ENCODE results near the gene IFNK.

The IFNK gene

GRCh38 chr9:27572918-27573633, 49.0 kb downstream of the IFNK start, which contains the start of gene C9orf72:
TSS of gene C9orf72 (minus strand) at chr9:27573481. CDS start at chr9:27567120, 6,361 bp downstream.
- DNase-seq (ENCODE audit: low read depth) = no peak
- peak within 1 kb of the TSS; percentile 70 for H3K4me3 ChIP-seq (ENCODE audit: control insufficient read depth, low read depth, low read length)
- TF ChIP-seq, protein P1, sequence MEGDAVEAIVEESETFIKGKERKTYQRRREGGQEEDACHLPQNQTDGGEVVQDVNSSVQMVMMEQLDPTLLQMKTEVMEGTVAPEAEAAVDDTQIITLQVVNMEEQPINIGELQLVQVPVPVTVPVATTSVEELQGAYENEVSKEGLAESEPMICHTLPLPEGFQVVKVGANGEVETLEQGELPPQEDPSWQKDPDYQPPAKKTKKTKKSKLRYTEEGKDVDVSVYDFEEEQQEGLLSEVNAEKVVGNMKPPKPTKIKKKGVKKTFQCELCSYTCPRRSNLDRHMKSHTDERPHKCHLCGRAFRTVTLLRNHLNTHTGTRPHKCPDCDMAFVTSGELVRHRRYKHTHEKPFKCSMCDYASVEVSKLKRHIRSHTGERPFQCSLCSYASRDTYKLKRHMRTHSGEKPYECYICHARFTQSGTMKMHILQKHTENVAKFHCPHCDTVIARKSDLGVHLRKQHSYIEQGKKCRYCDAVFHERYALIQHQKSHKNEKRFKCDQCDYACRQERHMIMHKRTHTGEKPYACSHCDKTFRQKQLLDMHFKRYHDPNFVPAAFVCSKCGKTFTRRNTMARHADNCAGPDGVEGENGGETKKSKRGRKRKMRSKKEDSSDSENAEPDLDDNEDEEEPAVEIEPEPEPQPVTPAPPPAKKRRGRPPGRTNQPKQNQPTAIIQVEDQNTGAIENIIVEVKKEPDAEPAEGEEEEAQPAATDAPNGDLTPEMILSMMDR (IDR thresholded peaks at IDR 0.05; ENCODE audit: control insufficient read depth, insufficient read depth, low read depth, low read length, missing control alignments) = no peak

- peak; percentile 85 for DNase-seq (ENCODE audit: low read depth)
- TF ChIP-seq, protein P1 (IDR thresholded peaks at IDR 0.05; ENCODE audit: control insufficient read depth, insufficient read depth, low read depth, low read length, missing control alignments) = no peak
- H3K4me3 ChIP-seq (ENCODE audit: control insufficient read depth, low read depth, low read length) = peak overlapping the region; percentile 70
Observed at GRCh38 chr9:27573634-27574590, 49.8 kb downstream of the IFNK start.

Measured in AG09309 (cell line).